NCI-H2196 (cell line): ENCODE measurements around the gene KIF3C.

Experiments used
- DNase-seq: peaks from one replicate; lab custom pipeline; 2025; ENCODE audit not compliant: unreplicated experiment; lab: John Stamatoyannopoulos, UW

The KIF3C gene

GRCh38 chr2:25881764-25882163 is 100.5 kb downstream of the KIF3C start:
- no peak for DNase-seq

- peak; percentile 40 for DNase-seq
These were observed 103.1 kb downstream of the KIF3C start for GRCh38 chr2:25879133-25879730.

GRCh38 chr2:25878361-25879132 is 103.8 kb downstream of the KIF3C start, which contains the start of gene ASXL2:
Gene ASXL2 (minus strand): TSS chr2:25878487. CDS start chr2:25878222, 265 bp downstream.
- DNase-seq, result peak; percentile 98

GRCh38 chr2:25877431-25878360 is 104.6 kb downstream of the KIF3C start:
- peak; percentile 53 for DNase-seq
